SH-SY5Y (cell line): Measurements from ENCODE around the gene KPNA2.

ENCODE experiments used
- GATA2 ChIP-seq: IDR thresholded peaks from 2 replicates; pipeline ENCODE4 v1.6.1; 2011; ENCODE audit warnings: mild to moderate bottlenecking, low read depth, low read length
- GATA3 ChIP-seq: IDR thresholded peaks from 2 replicates; pipeline ENCODE4 v1.6.1; 2011; ENCODE audit warnings: low read depth, mild to moderate bottlenecking, low read length, moderate library complexity

DNA sequence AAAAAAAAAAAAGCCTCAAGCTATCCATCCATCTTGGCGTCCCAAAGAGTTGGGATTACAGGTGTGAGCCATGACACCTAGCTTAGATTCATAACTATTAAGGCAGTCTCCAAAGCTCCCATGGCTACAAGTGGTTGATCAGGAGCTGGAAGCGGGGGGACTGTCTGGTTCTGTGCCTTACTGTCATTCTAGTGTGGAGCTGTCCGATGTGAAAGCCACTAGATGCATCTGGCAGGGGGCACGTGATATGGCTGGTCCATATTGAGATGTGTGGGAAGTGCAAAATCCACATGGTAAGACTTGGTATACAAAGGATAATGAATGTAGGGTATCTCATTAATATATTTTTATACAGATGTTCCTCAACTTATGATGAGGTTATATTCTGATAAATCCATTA is 38.7 kb downstream of the KPNA2 start:
- no peak for TF ChIP-seq GATA2
- no peak for TF ChIP-seq GATA3
